PC-9 (cell line): ENCODE measurements around the gene MATCAP1. TPM values are rescaled to one million over a fixed set of nuclear protein-coding genes. Genes with fewer than 3 reads are reported as not detected.

Experiments used
- BruUV-seq: library from RNA; stranded (reverse); fragments of 400-500 nt; replicated peaks from 2 replicates; lab custom pipeline; 2021; lab: Mats Ljungman, UMichigan
- CTCF ChIA-PET: fragments of 300-600 bp; sonication (Branson Sonifier 250); formaldehyde crosslinking; loops from one replicate; lab custom pipeline; 2022; ENCODE audit warnings: antibody characterized with exemption; lab: Charles Lee
- POLR2A ChIA-PET: fragments of 300-600 bp; sonication (Branson Sonifier 250); formaldehyde crosslinking; loops from one replicate; lab custom pipeline; 2022; ENCODE audit warnings: antibody characterized with exemption; ENCODE audit not compliant: unreplicated experiment; lab: Charles Lee
- DNase-seq, 2 experiments: peaks; one replicate each; pipeline versions ENCODE4 v3.0.0 to v3.0.0-alpha.2; 2015 to 2022; ENCODE audit warnings: mixed read lengths in 1 of 2
- H2AFZ ChIP-seq: fragments of 200-600 bp; sonication (generic); 2 replicates; pipeline ENCODE4 v1.8.1; 2017; ENCODE audit warnings: antibody characterized with exemption
- H3F3A ChIP-seq: fragments of 200-600 bp; sonication (generic); 2 replicates; pipeline ENCODE4 v1.8.1; 2017; ENCODE audit warnings: antibody characterized with exemption, mild to moderate bottlenecking, low read depth; ENCODE audit not compliant: insufficient read depth
- H3K27ac ChIP-seq: fragments of 200-600 bp; sonication (generic); 2 replicates; pipeline ENCODE4 v1.6.1; 2016; ENCODE audit warnings: mixed run types
- H3K27me3 ChIP-seq: fragments of 200-600 bp; sonication (generic); 2 replicates; pipeline ENCODE4 v1.6.1; 2016; ENCODE audit warnings: low read depth, mixed run types; ENCODE audit not compliant: insufficient read depth
- H3K36me3 ChIP-seq: fragments of 200-600 bp; sonication (generic); 2 replicates; pipeline ENCODE4 v1.6.1; 2016; ENCODE audit warnings: low read depth, mixed run types
- H3K4me1 ChIP-seq: fragments of 200-600 bp; sonication (generic); replicated peaks from 2 replicates; pipeline ENCODE4 v1.6.1; 2016; ENCODE audit warnings: mixed run types; ENCODE audit not compliant: insufficient read depth
- H3K4me2 ChIP-seq: fragments of 200-600 bp; sonication (generic); 2 replicates; pipeline ENCODE4 v1.6.1; 2017; ENCODE audit warnings: mixed run types
- H3K4me3 ChIP-seq: fragments of 200-600 bp; sonication (generic); 2 replicates; pipeline ENCODE4 v1.6.1; 2016; ENCODE audit warnings: mixed run types
- H3K79me2 ChIP-seq: fragments of 200-600 bp; sonication (generic); 2 replicates; pipeline ENCODE4 v1.6.1; 2017; ENCODE audit warnings: low read depth, mixed run types
- H3K9me2 ChIP-seq: fragments of 200-600 bp; sonication (generic); 2 replicates; pipeline ENCODE4 v1.8.1; 2017; ENCODE audit warnings: mild to moderate bottlenecking; ENCODE audit not compliant: insufficient read depth
- H3K9me3 ChIP-seq: fragments of 200-600 bp; sonication (generic); 2 replicates; pipeline ENCODE4 v1.8.1; 2016; ENCODE audit warnings: low read depth; ENCODE audit not compliant: insufficient read depth
- H4K20me1 ChIP-seq: fragments of 200-600 bp; sonication (generic); 2 replicates; pipeline ENCODE4 v1.8.1; 2017; ENCODE audit not compliant: insufficient read depth
- EZH2 ChIP-seq: fragments of 200-600 bp; sonication (generic); IDR thresholded peaks from 2 replicates; pipeline ENCODE4 v1.8.0; 2017; ENCODE audit warnings: antibody characterized with exemption, low read depth
- intact Hi-C: fragments of 100-400 bp; cut with micrococcal nuclease; formaldehyde crosslinking; loops from one replicate; pipeline ENCODE4 v1.10.0; 2022; ENCODE audit not compliant: unreplicated experiment
- total RNA-seq: library from RNA; stranded (reverse); gene quantifications from 2 replicates; pipeline ENCODE4 v1.2.3, GENCODE V29; 2021
- TF ChIP-seq, protein P1 (sequence below): fragments of 200-600 bp; sonication (generic); conservative IDR thresholded peaks from 2 replicates; pipeline ENCODE4 v1.6.1; 2017; ENCODE audit warnings: mixed run types, antibody characterized with exemption, mild to moderate bottlenecking, moderate library complexity

MATCAP1 gene
- total RNA-seq, 1 experiment from 2014 or later: 24.6 TPM

DNA sequence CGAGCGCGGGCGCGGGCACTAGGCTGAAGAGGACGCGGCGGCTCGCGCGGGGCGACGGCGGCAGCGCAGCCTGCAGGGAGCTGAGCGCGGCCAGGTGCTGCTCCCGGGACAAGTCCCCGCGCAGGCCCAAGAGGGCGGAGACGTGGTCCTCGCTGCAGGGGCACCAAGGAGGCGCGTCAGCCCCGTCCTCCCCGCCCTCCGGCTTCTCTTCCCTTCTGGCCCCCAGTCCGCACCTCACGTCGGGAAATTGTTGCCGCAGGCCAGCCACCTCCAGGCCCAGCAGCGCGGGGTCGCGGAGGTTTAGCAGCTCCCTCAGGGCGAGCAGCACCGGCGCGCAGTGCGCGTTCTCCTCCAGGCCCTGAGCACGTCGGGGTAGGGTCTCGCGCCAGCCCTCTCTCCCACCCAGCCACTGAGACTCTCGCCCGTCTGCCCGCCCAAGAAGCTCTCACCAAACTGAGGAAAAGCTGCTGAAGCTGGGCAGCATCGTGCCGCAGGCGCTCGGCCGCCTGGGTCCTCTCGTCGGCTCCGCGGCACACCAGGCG, 761 bp upstream of the MATCAP1 start:
- Histone ChIP-seq H3K27me3 (no peaks in the 10 kb centered on the region), H3K4me3 (peak overlapping the region; percentile 67), H3K36me3 (no peaks in the 10 kb centered on the region), H3K79me2 (peaks cover 16% of the 10 kb centered on the region), H3K4me1 (peaks cover 39% of the 10 kb centered on the region), H3K4me2 (peak overlapping the region; percentile 84), H2AFZ (peak overlapping the region; percentile 75), H3K27ac (peak overlapping the region; percentile 66; the same call in 1 of the 2 replicates), H3K9me3 (no peaks in the 10 kb centered on the region), H3K9me2 (no peaks in the 10 kb centered on the region), H4K20me1 (no peaks in the 10 kb centered on the region), H3F3A (peaks cover 20% of the 10 kb centered on the region; the same call in 1 of the 2 replicates)
- intact Hi-C loops: loop anchor here (2.0 kb wide), 1 partner anchor 72 kb away; no protein-coding TSS in a partner anchor
- no peak for DNase-seq
- no TSS peak for BruUV-seq
- CTCF ChIA-PET: interaction anchor here (1.2 kb wide), 1 partner anchor 167 kb away, joined by 4 read pairs; no protein-coding TSS in a partner anchor
- TF ChIP-seq, protein P1, sequence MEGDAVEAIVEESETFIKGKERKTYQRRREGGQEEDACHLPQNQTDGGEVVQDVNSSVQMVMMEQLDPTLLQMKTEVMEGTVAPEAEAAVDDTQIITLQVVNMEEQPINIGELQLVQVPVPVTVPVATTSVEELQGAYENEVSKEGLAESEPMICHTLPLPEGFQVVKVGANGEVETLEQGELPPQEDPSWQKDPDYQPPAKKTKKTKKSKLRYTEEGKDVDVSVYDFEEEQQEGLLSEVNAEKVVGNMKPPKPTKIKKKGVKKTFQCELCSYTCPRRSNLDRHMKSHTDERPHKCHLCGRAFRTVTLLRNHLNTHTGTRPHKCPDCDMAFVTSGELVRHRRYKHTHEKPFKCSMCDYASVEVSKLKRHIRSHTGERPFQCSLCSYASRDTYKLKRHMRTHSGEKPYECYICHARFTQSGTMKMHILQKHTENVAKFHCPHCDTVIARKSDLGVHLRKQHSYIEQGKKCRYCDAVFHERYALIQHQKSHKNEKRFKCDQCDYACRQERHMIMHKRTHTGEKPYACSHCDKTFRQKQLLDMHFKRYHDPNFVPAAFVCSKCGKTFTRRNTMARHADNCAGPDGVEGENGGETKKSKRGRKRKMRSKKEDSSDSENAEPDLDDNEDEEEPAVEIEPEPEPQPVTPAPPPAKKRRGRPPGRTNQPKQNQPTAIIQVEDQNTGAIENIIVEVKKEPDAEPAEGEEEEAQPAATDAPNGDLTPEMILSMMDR: no peak
- TF ChIP-seq EZH2: no peak
- POLR2A ChIA-PET: no interaction called here

DNA sequence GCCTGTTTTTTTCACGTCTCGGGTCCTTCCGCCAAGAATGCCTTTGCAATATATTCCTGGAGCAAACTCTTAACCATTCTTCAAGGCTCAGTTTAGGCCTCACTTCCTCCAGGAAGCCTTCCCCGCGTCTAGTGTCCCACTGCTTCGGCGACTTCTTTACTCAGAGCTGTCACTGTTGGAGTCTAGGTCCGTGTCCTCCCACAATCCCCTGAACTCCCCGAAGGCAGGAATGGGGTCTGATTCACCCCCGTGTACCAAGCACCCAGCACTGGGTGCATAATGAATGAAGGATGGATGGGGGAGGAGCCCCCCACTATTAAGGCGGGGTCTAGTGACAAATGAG, 508 bp downstream of the MATCAP1 start:
- Histone ChIP-seq H3K27ac (no peak overlapping the region), H4K20me1 (no peaks in the 10 kb centered on the region), H3K4me3 (peak overlapping the region; percentile 67), H3K27me3 (no peaks in the 10 kb centered on the region), H3K9me3 (no peaks in the 10 kb centered on the region), H3K4me1 (peaks cover 50% of the 10 kb centered on the region), H3K36me3 (no peaks in the 10 kb centered on the region), H2AFZ (peak overlapping the region; percentile 75; the same call in 1 of the 2 replicates), H3K79me2 (peaks cover 16% of the 10 kb centered on the region), H3K4me2 (peak overlapping the region; percentile 84), H3K9me2 (no peaks in the 10 kb centered on the region), H3F3A (peaks cover 31% of the 10 kb centered on the region; the same call in 1 of the 2 replicates)
- DNase-seq: no peak
- BruUV-seq: no TSS peak
- POLR2A ChIA-PET: no interaction called here
- CTCF ChIA-PET: no interaction called here
- TF ChIP-seq, protein P1: no peak
- TF ChIP-seq EZH2: no peak
- intact Hi-C loops: no loop called here

DNA sequence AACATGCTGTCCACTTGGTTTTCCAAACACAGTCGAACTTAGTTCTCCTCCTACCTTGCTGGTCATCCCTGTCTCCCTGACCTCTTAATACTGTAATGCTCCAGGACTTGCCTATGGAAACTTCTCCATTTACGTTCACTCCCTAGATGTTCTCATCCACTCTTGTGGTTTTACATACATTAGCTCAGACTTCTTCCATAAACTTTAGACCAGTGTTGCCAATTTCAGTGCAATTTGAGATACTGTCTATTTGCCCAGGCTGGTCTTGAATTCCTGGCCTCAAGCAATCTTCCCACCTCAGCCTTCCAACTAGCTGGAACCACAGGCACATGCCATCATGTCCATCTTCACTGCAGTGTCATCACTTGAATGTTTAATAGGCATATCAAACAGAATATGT, 1.5 kb downstream of the MATCAP1 start:
- TSS peak; percentile 52 for BruUV-seq
- 0 out of 2 replicates have a peak overlapping the region, but pooled peaks have one; percentile 67 for H3K4me3 ChIP-seq
- CTCF ChIA-PET: no interaction called here

More for the DNA sequence above, 1.5 kb downstream of the MATCAP1 start:
- Histone ChIP-seq H2AFZ (no peak overlapping the region), H3K4me1 (peaks cover 57% of the 10 kb centered on the region), H3K4me2 (peak overlapping the region; percentile 84), H3K79me2 (peaks cover 16% of the 10 kb centered on the region), H3K9me2 (no peaks in the 10 kb centered on the region), H4K20me1 (no peaks in the 10 kb centered on the region), H3K27ac (no peak overlapping the region), H3K36me3 (no peaks in the 10 kb centered on the region), H3K9me3 (no peaks in the 10 kb centered on the region), H3F3A (peaks cover 38% of the 10 kb centered on the region; the same call in 1 of the 2 replicates), H3K27me3 (no peaks in the 10 kb centered on the region)
- DNase-seq: no peak
- TF ChIP-seq, protein P1: no peak
- no peak for TF ChIP-seq EZH2
- POLR2A ChIA-PET: no interaction called here
- intact Hi-C loops: no loop called here
